Cardiac atrium fibroblast (primary cell): ENCODE data around the gene CAAP1. TPM values are rescaled to one million over a fixed set of nuclear protein-coding genes. Genes with fewer than 3 reads are reported as not detected.

Source experiments
- total RNA-seq: library from RNA; depleted of rRNA; stranded (reverse); fragments of >200 nt; gene quantifications from 2 replicates; pipeline ENCODE4 v1.2.3, GENCODE V29; 2015

The CAAP1 gene
- total RNA-seq = 17.2 and 17.3 TPM in 2 replicates

GRCh38 chr9:26892251-26893029 lies at the start of gene CAAP1:
TSS of gene CAAP1 (minus strand) at chr9:26892802. CDS start at chr9:26892715, 87 bp downstream.

Other genes with a start within 250 kb of the CAAP1 start
- gene PLAA, start 54.4 kb upstream of the CAAP1 start, total RNA-seq = 20.3 and 42.8 TPM in 2 replicates
- gene IFT74, start 63.6 kb upstream of the CAAP1 start, total RNA-seq = 5.8 and 8.1 TPM in 2 replicates
- not detected in 2 replicates for gene LRRC19, start 112.9 kb upstream of the CAAP1 start, total RNA-seq
- gene TEK, start 216.4 kb upstream of the CAAP1 start, total RNA-seq = 3.2 and 10.5 TPM in 2 replicates